GM20000 (cell line): ENCODE results near the gene SLC25A18.
"Not testable (repeated sequence)": the region's sequence is repeated elsewhere in the genome, so short reads cannot be mapped to it uniquely, and the experiment has no call there.

Experiments used
- DNase-seq: peaks from one replicate; pipeline ENCODE4 v3.0.0; 2012; ENCODE audit warnings: low spot score
- CTCF ChIP-seq: IDR thresholded peaks from 2 replicates; pipeline ENCODE4 v1.5.1; 2012; ENCODE audit warnings: mild to moderate bottlenecking, control low read depth; ENCODE audit errors: extremely low read depth, missing control alignments

Gene SLC25A18

GRCh38 chr22:17562906-17563870, at the start of gene SLC25A18:
SLC25A18 (plus strand) TSS chr22:17563498; CDS start chr22:17579945, 16,447 bp downstream.
- no peak for TF ChIP-seq CTCF
- DNase-seq, result no peak

GRCh38 chr22:17513612-17514011, 49.7 kb upstream of the SLC25A18 start:
- no peak for TF ChIP-seq CTCF
- DNase-seq, result no peak

GRCh38 chr22:17514084-17514483, 49.2 kb upstream of the SLC25A18 start:
- no peak for TF ChIP-seq CTCF
- DNase-seq, result no peak

GRCh38 chr22:17518406-17518805, 44.9 kb upstream of the SLC25A18 start:
- DNase-seq, result no peak
- no peak for TF ChIP-seq CTCF

- DNase-seq, result not testable (repeated sequence)
These were observed 41.3 kb upstream of the SLC25A18 start for GRCh38 chr22:17521971-17522370.

GRCh38 chr22:17523925-17524324, 39.4 kb upstream of the SLC25A18 start:
- TF ChIP-seq CTCF, result no peak
- no peak for DNase-seq

GRCh38 chr22:17536269-17536668, 27.0 kb upstream of the SLC25A18 start:
- TF ChIP-seq CTCF, result no peak
- DNase-seq, result no peak

- DNase-seq, result no peak
- TF ChIP-seq CTCF, result no peak
These were observed 26.1 kb upstream of the SLC25A18 start for GRCh38 chr22:17537155-17537554.
